C4-2B (cell line): ENCODE results near the gene PZP.
"Not testable (repeated sequence)": the region's sequence is repeated elsewhere in the genome, so short reads cannot be mapped to it uniquely, and the experiment has no call there.

Experiments used
- H3K27ac ChIP-seq: fragments of 450-650 bp; 2 replicates; pipeline ENCODE4 v1.5.1; 2017
- CTCF ChIP-seq: fragments of 450-650 bp; conservative IDR thresholded peaks from 2 replicates; pipeline ENCODE4 v1.5.1; 2017; ENCODE audit warnings: mild to moderate bottlenecking
- ZFX ChIP-seq: fragments of 450-650 bp; IDR thresholded peaks from 2 replicates; pipeline ENCODE4 v1.6.1; 2017

Gene PZP

GRCh38 chr12:9180810-9181209 lies 27.4 kb downstream of the PZP start:
- H3K27ac ChIP-seq: no peak overlapping the region
- no peak for TF ChIP-seq ZFX
- TF ChIP-seq CTCF: no peak

GRCh38 chr12:9179781-9180180 lies 28.4 kb downstream of the PZP start:
- no peak for TF ChIP-seq CTCF
- TF ChIP-seq ZFX: no peak
- no peak overlapping the region for H3K27ac ChIP-seq

- H3K27ac ChIP-seq: no peak overlapping the region
- TF ChIP-seq CTCF (no peak), ZFX (no peak)
Observed at GRCh38 chr12:9169979-9170634, 38.1 kb downstream of the PZP start.

GRCh38 chr12:9167345-9167744 lies 40.9 kb downstream of the PZP start:
- not testable (repeated sequence) for H3K27ac ChIP-seq

- no peak for TF ChIP-seq ZFX
- TF ChIP-seq CTCF: no peak
- no peak overlapping the region for H3K27ac ChIP-seq
Observed at GRCh38 chr12:9163392-9163791, 44.8 kb downstream of the PZP start.

- H3K27ac ChIP-seq: no peak overlapping the region
- TF ChIP-seq CTCF (no peak), ZFX (no peak)
Observed at GRCh38 chr12:9156119-9156518, 52.1 kb downstream of the PZP start.

GRCh38 chr12:9149372-9149771 lies 58.8 kb downstream of the PZP start:
- TF ChIP-seq CTCF (peak; percentile 64), ZFX (no peak)

GRCh38 chr12:9148926-9149325 lies 59.3 kb downstream of the PZP start:
- no peak overlapping the region for H3K27ac ChIP-seq
- TF ChIP-seq CTCF (no peak), ZFX (no peak)

More at GRCh38 chr12:9149372-9149771, 58.8 kb downstream of the PZP start:
- H3K27ac ChIP-seq: no peak overlapping the region
